ENCODE measurements around the gene AUTS2. TPM values are rescaled to one million over a fixed set of nuclear protein-coding genes. Genes with fewer than 3 reads are reported as not detected.

The AUTS2 gene
- total and polyA plus RNA-seq, 2 of the 8 experiments (the other 6 are each of a cell fraction or from before 2014, with no cell fraction given): 25.9 to 101 TPM

- TF ChIP-seq CHD7 (IDR thresholded peaks at IDR 0.05; ENCODE audit: insufficient replicate concordance, low read length) (no peak), RXRA (IDR thresholded peaks at IDR 0.05; ENCODE audit: insufficient read depth, low read depth, low read length) (no peak), TBP (IDR thresholded peaks at IDR 0.05; ENCODE audit: low read depth, low read length) (no peak), ATF2 (IDR thresholded peaks at IDR 0.05; ENCODE audit: low read length) (no peak), MAFK (IDR thresholded peaks at IDR 0.05; ENCODE audit: low read depth, low read length) (no peak), SP4 (IDR thresholded peaks at IDR 0.05; ENCODE audit: low read length) (no peak)
Measured at GRCh38 chr7:69906283-69906995, 308.2 kb downstream of the AUTS2 start (continued).
